Ectodermal cell (in vitro differentiated cells): ENCODE measurements around the gene LPP.

Source experiments
- H3K27ac ChIP-seq: 2 replicates; pipeline ENCODE4 v1.7.0; 2013; ENCODE audit warnings: mild to moderate bottlenecking, low read depth, low read length; ENCODE audit not compliant: insufficient read depth, poor library complexity, severe bottlenecking
- H3K27me3 ChIP-seq: 2 replicates; pipeline ENCODE4 v1.7.0; 2013; ENCODE audit warnings: mild to moderate bottlenecking, low read length; ENCODE audit not compliant: insufficient read depth, control insufficient read depth, poor library complexity, severe bottlenecking
- H3K36me3 ChIP-seq: one replicate; pipeline ENCODE4 v1.7.0; 2013; ENCODE audit warnings: low read length; ENCODE audit not compliant: control insufficient read depth, insufficient read depth
- H3K4me1 ChIP-seq: one replicate; pipeline ENCODE4 v1.7.0; 2013; ENCODE audit warnings: low read length; ENCODE audit not compliant: control insufficient read depth, insufficient read depth
- H3K4me3 ChIP-seq: 2 replicates; pipeline ENCODE4 v1.7.0; 2013; ENCODE audit warnings: low read depth, low read length, control low read depth; ENCODE audit not compliant: insufficient read depth
- H3K9me3 ChIP-seq: 2 replicates; pipeline ENCODE4 v1.7.0; 2013; ENCODE audit warnings: mild to moderate bottlenecking, low read length, moderate library complexity; ENCODE audit not compliant: control insufficient read depth
- WGBS, 2 experiments: methylation state at CpG; one replicate each; pipeline ENCODE4 v1.1.7; 2013; ENCODE audit warnings: missing lambda C conversion rate in 2 of 2; 5-methylcytosine and 5-hydroxymethylcytosine counted together

The LPP gene

GRCh38 chr3:188472336-188472735 is 318.4 kb downstream of the LPP start:
- H3K36me3 ChIP-seq, result no peaks in the 10 kb centered on the region
- peaks cover 4% of the 10 kb centered on the region for H3K4me1 ChIP-seq
- H3K27ac ChIP-seq, result no peak overlapping the region
- 93 to 96% methylated on average over 1 of the region's 1 CpG for WGBS, 2 experiments
- H3K9me3 ChIP-seq, result no peaks in the 10 kb centered on the region
- H3K27me3 ChIP-seq, result no peaks in the 10 kb centered on the region
- H3K4me3 ChIP-seq, result no peak overlapping the region

- Histone ChIP-seq H3K27ac (no peak overlapping the region), H3K4me1 (peaks cover 4% of the 10 kb centered on the region), H3K27me3 (no peaks in the 10 kb centered on the region), H3K36me3 (no peaks in the 10 kb centered on the region), H3K4me3 (no peak overlapping the region), H3K9me3 (no peaks in the 10 kb centered on the region)
- WGBS, 2 experiments, result 95 to 100% methylated on average over 2 of the region's 2 CpGs
Measured at GRCh38 chr3:188473045-188473444, 319.1 kb downstream of the LPP start.

- 95 to 97% methylated on average over 2 of the region's 2 CpGs for WGBS, 2 experiments
- no peak overlapping the region for H3K4me3 ChIP-seq
- no peaks in the 10 kb centered on the region for H3K9me3 ChIP-seq
- H3K27ac ChIP-seq, result no peak overlapping the region
- peaks cover 4% of the 10 kb centered on the region for H3K4me1 ChIP-seq
- no peaks in the 10 kb centered on the region for H3K36me3 ChIP-seq
- no peaks in the 10 kb centered on the region for H3K27me3 ChIP-seq
Measured at GRCh38 chr3:188473591-188474288, 319.8 kb downstream of the LPP start.

GRCh38 chr3:188476935-188477334 is 323.0 kb downstream of the LPP start:
- no peak overlapping the region for H3K27ac ChIP-seq
- 94 to 99% methylated on average over 4 of the region's 4 CpGs for WGBS, 2 experiments
- H3K9me3 ChIP-seq, result no peaks in the 10 kb centered on the region
- H3K27me3 ChIP-seq, result no peaks in the 10 kb centered on the region
- H3K36me3 ChIP-seq, result no peaks in the 10 kb centered on the region
- no peak overlapping the region for H3K4me3 ChIP-seq
- peaks cover 4% of the 10 kb centered on the region for H3K4me1 ChIP-seq

- H3K4me1 ChIP-seq, result peaks cover 4% of the 10 kb centered on the region
- no peaks in the 10 kb centered on the region for H3K27me3 ChIP-seq
- no peak overlapping the region for H3K4me3 ChIP-seq
- H3K36me3 ChIP-seq, result peaks cover 3% of the 10 kb centered on the region
- H3K9me3 ChIP-seq, result no peaks in the 10 kb centered on the region
- H3K27ac ChIP-seq, result no peak overlapping the region
- WGBS, 2 experiments, result 88 to 91% methylated on average over 4 of the region's 4 CpGs
Measured at GRCh38 chr3:188480011-188480410, 326.1 kb downstream of the LPP start.

GRCh38 chr3:188482929-188483328 is 329.0 kb downstream of the LPP start:
- peaks cover 3% of the 10 kb centered on the region for H3K36me3 ChIP-seq
- no peak overlapping the region for H3K4me3 ChIP-seq
- H3K27me3 ChIP-seq, result no peaks in the 10 kb centered on the region
- H3K9me3 ChIP-seq, result no peaks in the 10 kb centered on the region
- H3K27ac ChIP-seq, result no peak overlapping the region
- no peaks in the 10 kb centered on the region for H3K4me1 ChIP-seq
- WGBS, 2 experiments, result 86% methylated on average over 4 of the region's 4 CpGs

GRCh38 chr3:188486126-188486525 is 332.2 kb downstream of the LPP start:
- Histone ChIP-seq H3K4me1 (no peaks in the 10 kb centered on the region), H3K27me3 (no peaks in the 10 kb centered on the region)
- 94 to 95% methylated on average over 5 of the region's 5 CpGs for WGBS, 2 experiments

GRCh38 chr3:188486952-188487351 is 333.0 kb downstream of the LPP start:
- H3K36me3 ChIP-seq, result peaks cover 3% of the 10 kb centered on the region
- H3K9me3 ChIP-seq, result no peaks in the 10 kb centered on the region
- H3K27me3 ChIP-seq, result no peaks in the 10 kb centered on the region
- no peak overlapping the region for H3K27ac ChIP-seq
- H3K4me3 ChIP-seq, result no peak overlapping the region
- no CpG with 5 or more reads among the region's 3 CpGs for WGBS, 2 experiments
- no peaks in the 10 kb centered on the region for H3K4me1 ChIP-seq

More at GRCh38 chr3:188486126-188486525, 332.2 kb downstream of the LPP start:
- no peak overlapping the region for H3K4me3 ChIP-seq
- no peak overlapping the region for H3K27ac ChIP-seq
- H3K36me3 ChIP-seq, result peaks cover 3% of the 10 kb centered on the region
- no peaks in the 10 kb centered on the region for H3K9me3 ChIP-seq

GRCh38 chr3:188487652-188488051 is 333.7 kb downstream of the LPP start:
- Histone ChIP-seq H3K36me3 (peaks cover 3% of the 10 kb centered on the region), H3K27me3 (no peaks in the 10 kb centered on the region)
- WGBS, 2 experiments, result 93 to 96% methylated on average over 5 of the region's 5 CpGs

GRCh38 chr3:188488801-188489200 is 334.8 kb downstream of the LPP start:
- Histone ChIP-seq H3K4me1 (no peaks in the 10 kb centered on the region), H3K9me3 (no peaks in the 10 kb centered on the region), H3K36me3 (peaks cover 3% of the 10 kb centered on the region), H3K27ac (no peak overlapping the region), H3K4me3 (no peak overlapping the region), H3K27me3 (no peaks in the 10 kb centered on the region)
- 87 to 97% methylated on average over 5 to 6 of the region's 6 CpGs for WGBS, 2 experiments

More at GRCh38 chr3:188487652-188488051, 333.7 kb downstream of the LPP start:
- no peak overlapping the region for H3K27ac ChIP-seq
- no peaks in the 10 kb centered on the region for H3K9me3 ChIP-seq
- H3K4me3 ChIP-seq, result no peak overlapping the region
- no peaks in the 10 kb centered on the region for H3K4me1 ChIP-seq
